Stimulated activated CD8-positive, alpha-beta memory T cell treated with anti-CD3 and anti-CD28 coated beads, Interleukin-12 subunit alpha, Interleukin-12 subunit beta, amount 100 ng/mL, for 4 hours (primary cell): ENCODE results near the gene LMF1.
"Not testable (repeated sequence)": the region's sequence is repeated elsewhere in the genome, so short reads cannot be mapped to it uniquely, and the experiment has no call there.

Source experiments
- DNase-seq: peaks from one replicate; pipeline ENCODE4 v3.0.0-alpha.2; 2020; ENCODE audit warnings: low read depth

Gene LMF1

DNA sequence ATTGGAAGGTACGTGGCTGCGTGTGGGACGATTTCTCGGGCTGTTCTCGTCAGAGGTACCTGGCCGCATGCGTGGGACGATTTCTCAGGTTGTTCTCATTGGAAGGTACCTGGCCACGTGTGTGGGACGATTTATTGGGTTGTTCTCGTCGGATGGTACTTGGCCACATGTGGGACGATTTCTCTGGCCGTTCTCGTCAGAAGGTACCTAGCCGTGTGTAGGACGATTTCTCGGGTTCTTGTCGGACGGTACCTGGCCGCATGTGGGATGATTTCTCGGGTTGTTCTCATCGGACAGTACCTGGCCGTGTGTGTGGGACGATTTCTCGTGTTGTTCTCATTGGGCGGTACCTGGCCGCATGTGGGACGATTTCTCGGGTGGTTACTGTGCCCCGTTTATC is 120.1 kb downstream of the LMF1 start:
- DNase-seq = no peak

DNA sequence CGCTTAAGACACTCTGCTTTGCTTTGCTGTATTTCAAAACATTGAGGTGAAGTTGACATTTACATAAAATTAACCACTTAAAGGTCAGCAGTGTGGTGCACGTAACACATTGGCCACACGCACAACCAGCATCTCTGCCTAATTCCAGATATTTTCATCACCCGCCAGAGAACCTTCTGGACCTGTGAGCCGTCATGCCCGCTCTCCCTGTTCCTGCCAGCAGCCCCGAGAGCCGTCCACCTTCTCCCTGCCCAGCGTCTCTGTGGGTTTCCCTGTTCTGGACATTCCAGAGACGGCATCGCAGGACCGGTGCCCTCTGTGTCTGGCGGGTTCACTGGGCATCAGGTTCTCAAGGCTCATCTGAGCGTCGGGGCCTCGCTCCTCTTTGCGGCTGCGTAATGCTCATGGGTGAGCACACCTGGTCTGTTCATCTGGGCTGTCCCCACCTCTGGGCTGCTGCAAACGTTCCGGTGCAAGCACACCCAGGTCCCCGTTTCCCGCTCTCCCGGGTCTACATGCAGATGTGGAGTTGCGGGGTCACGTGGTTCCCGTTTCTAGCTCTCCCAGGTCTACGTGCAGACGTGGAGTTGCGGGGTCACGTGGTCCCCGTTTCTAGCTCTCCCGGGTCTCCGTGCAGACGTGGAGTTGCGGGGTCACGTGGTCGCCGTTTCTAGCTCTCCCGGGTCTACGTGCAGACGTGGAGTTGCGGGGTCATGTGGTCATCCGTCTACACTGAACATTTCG is 122.1 kb downstream of the LMF1 start:
- DNase-seq = no peak

DNA sequence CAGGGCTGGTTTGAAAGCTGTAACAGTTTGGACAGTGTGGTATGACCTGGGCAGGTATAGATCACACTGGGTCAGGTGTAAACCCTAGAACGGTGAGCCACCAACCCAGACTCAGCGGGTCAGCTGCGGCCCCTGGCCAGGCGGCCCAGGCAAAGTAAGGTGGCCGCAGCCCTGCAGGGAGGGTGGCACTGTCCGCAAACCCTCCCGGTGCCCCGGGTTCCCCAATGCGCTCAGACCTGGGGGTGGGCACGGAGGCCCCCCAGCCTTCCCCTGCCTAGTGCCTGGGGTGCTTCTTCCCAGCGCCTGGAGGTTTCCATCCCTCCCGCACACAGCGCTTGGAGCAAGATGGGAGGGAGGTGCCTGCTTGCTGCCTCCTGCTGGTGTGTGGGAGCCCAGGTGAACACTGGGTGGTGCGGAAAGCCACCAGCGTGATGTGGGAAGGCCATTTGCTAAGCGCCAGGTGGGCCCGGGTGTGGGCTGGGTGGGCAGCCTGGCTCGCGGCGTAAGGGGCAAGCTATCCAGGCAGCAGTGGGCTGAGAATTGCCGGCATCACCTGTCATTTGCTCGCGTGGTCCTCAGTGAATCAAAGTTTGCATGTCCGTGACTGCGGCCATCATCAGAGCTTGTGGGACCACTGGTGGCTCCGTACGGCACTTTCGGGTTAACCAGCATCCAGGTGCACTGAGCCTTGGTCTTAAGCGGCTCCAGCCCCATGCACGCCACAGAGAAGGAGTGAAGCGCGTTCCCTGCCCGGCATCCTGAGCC is 122.9 kb downstream of the LMF1 start:
- no peak for DNase-seq

DNA sequence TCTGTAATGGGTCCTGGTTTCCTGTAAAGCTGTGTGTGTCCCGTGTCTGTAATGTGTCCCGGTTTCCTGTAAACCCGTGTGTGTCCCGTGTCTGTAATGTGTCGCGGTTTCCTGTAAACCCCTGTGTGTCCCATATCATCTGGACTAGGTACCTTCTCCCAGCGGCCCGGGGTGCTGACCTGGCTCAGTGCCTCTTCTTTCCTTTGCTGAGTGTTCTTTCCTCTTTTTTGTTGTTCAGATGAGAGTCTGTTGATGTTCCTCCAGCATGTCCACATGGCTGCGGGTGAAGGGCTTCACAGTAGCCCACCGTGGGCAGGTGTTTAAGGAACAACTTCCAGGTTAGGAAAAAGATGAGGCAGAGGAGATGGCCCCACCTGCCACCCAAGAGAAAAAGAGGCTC is 123.6 kb downstream of the LMF1 start:
- no peak for DNase-seq

DNA sequence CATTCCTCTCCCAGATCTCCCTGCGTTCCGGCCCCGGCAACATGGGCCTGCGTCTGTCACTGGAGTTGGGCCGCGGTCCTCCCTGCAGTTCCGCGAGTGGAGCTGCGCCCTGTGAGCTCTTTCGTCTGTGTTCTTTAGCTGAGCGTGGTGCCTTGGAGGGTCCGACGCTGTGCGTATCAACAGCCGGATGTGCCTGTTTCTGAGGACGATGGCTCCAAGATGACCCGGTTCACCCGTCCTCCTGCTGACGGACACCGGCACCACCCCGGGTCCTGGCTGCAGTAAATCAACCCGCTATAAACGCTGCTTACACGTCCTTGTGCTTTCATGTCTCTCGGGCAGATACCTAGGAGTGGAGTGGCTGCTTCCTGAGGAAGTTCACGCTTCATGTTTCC is 125.4 kb downstream of the LMF1 start:
- DNase-seq = no peak

DNA sequence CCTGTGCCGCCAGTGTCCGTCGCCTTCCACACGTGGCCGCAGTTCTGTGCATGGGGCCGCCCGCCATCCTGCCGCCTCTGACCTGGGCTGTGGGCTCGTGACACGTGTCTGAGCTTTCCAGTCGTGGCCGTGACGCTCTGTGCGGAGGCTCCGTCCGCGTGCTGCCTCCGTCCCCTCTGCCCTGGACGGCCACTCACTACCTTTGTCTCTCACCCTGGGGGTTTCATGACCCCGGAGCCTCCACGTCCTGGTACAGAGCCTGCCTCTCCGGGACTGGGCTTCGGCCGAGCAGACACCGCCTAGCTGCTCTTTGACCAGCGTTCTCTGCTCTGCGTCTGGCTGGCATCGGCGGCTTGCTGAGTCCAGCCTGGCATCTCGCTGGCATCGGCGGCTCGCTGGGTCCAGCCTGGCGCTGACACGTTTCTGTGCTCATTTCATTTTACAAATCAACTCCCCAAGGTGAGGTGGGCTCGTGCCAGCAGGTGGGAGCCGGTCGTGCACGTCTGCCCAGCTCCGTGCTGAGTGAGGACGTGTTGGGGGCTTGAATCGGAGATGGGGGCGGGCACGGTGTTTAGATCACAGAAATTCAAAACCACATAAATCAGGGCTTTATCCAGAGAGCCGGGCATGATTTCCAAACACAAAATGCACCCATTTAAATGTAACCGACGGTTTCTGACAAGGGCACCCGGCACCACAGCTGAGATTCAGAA is 126.0 kb downstream of the LMF1 start:
- DNase-seq = no peak

DNA sequence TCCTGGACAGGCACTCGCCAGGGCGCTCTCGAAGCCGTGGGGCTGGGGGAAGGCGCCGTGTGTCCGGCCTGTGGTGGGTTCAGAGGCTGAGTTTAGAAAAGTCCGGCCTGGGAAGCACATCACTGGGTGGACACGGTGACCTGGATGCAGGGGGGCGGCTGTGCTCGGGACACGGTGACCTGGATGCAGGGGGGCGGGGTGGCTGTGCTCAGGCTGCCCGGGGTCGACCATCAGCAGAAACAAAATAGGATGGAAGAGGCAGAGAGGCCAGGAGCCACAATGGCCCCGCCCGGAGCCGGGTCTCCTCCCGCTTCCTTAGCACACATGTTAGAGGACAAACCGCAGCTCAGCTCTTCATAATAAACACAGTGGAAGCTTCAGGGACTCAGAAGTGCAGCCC is 127.0 kb downstream of the LMF1 start:
- DNase-seq = no peak

DNA sequence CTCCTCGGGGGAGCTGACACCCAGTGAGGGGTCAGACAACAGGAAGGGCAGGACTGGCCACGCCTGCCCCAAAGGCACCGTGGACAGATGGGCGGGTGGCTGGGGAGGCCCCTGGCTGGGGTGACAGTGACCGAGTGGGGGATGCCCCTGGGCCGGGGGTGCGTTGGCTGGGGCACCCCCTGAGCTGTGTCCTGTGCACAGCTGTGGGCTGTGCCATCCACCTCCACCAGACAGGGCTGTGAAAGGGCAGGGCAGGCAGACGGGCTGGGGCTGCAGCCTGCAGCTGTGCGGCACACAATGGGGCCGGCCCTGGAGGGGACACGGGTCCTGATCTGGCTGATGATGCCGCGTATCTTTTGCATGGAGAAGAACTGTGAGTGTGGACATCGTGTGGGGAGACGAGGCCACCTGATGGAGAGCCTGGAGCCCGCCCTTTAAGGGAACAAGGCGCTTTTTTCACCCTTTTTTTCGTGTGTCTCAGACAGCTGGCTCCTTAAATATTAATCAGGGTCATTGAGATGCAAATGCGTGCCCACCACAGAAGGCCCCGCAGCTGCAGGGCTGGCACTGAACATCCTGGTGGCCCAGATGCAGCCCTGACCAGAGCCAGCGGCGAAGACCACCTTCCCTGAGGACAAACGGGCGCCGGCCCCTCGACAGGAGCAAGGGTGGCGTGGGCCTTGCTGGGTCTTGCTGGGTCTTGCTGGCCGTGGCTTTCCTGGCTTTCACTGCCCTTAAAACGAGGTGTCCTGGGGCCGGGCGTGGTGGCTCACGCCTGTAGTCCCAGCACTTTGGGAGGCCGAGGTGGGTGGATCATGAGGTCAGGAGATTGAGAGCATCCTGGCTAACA is 127.8 kb downstream of the LMF1 start:
- DNase-seq = no peak

DNA sequence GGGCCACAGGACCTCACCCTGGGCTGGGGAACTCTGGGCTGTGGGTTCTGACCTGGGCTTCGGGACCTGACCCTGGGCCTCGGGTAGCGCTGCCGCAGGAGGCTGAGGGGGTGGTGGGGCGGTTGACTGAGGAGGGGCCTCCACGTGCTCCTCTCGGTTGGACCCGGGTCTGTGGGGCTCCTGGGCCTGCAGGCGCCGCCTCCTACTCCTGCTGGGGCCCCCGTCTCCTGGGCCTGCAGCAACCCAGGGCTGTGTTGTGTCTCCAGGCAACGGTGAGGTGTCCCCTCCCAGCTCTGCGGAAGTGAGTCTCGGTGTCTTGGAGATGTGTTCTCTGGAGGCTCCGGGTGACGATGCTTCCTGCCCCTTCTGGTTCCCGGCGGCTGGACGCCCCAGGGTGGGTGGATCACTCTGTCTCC is 128.7 kb downstream of the LMF1 start:
- no peak for DNase-seq

DNA sequence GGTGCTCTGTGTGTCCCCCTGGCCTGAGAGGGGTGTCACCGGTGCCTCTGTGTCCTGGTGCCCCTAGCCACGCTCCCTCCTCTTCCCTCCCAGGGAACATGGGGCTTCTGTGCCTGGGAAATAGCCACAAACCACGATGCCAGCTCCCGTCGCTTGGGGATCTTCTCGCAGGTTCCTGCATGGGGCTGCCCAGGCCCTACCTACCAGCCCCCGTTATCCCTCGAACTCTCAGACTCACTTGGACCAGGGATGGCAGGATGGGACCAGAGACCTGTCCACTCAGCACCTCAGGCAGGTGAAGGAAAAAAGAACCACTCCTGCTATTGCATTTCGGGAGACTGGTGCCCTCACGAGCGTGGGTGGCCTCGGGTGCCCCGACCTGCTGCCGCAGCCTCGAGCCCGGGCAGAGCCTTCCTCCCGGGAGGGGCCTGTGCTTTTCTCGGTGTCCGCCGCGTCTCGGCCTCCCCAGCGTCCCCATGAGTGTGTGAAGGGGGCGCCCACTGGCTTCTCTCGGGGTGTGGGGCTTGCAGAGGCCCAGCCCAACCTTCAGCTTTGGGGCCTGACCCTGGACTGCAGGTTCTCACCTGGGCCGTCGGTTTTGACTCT is 129.2 kb downstream of the LMF1 start:
- DNase-seq = no peak

DNA sequence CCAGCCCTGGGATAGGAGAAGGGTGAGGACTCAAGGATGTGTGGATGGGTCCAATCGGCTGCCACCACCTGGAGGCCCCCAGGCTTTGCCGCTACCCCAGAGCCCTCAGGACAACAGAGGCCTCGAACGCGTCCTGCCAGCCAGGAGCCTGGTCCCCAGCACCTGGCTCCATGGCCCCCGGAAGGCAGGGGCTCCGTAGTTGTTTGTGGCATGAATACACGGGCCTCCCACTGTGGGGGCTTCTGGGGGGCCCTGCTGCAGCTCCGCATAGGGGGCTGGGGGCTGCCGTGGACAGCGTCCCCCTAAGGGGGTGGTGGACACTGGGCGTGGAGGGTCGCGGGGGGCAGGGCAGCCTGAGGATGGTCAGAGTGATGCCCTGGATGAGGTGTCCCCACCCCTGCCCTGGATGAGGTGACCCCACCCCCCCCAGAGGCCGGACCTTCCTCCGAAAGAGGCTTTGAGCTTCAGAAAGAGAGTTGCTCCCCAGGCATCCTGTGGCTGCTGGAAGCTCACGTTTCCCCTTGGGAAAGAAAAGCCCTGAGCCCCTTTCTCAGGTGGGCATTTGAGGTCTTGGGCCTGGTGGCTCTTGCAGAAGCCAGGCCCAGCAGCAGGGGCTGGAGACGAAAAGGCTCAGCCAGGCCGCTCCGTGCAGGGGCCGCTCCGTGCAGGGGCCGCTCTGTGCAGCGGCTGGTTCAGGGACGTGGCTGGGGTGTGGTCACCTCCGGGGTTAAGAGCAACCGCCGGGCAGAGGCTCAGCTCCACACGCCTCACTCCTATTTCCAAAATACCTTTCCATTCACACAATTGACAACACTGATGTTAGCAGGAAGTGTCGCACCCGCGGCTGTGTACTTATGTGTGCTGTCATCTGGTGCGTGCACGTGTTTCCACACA is 130.0 kb downstream of the LMF1 start:
- DNase-seq = no peak

DNA sequence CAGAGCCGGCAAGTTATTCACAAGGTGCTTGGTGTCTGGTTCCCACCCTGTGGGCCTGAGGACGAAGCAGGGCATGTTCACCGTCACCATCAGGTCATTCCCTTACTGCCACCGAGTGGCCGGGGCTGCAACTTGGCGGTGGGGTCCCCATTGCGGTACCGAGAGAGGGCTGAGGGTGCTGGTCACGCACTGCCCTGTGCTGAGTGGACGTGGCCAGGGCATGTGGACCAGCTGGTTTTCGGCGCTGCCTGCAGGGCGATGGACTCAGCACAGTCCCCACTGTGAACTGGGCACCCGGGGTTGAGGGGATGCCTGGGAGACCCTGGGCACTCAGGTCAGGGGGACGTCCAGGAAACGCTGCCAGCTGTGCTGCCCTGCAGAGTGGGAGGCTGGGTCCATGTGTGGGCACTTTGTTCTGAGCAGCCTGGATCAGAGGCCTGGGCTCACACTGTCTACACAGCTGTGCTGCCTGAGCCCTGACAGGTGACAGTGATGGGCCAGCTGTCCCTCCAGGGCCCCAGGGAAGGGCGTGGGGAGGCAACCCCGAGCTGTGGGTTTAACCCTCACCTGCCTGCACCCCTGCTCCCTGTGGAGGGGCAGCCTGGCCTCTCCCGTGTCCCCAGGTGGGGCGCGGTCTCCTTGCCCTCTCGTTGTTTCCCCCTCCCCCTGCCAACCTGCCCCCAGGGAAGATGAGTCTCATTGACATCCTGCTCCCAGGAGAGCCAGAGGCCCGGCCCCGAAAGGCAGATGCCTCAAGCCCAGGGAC is 131.0 kb downstream of the LMF1 start:
- no peak for DNase-seq

DNA sequence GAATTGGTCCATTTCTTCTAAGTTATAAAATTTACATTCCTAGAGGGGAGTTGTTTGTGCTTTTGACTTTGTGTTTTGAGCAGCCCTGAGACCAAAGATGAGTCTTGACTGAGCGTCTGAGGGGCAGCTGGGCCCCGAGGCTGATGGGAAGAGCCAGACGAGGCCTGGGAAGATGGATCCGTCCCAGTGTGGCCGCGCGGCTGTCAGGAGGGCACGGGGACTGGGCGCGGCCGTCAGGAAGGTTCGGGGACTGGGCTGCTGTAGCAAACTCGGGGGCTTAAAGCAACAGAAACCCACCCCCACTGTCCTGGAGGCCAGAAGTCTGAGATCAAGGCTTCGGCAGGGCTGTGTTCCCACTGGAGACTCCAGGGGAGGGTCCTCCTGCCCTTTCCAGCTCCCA is 132.0 kb downstream of the LMF1 start:
- DNase-seq = no peak

DNA sequence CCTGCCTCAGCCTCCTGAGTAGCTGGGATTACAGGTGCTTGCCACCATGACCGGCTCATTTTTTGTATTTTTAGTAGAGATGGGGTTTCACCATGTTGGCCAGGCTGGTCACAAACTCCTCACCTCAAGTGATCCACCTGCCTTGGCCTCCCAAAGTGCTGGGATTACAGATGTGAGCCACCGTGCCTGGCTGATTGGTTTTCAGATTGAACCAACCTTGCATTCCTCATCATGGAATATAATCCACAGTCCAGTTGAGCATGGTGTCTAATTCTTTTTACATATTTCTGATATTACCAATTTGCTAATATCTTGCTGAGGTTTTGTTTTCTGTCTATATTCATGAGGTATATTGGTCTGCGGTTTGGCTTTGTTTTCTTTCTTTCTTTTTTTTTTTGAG is 134.0 kb downstream of the LMF1 start:
- not testable (repeated sequence) for DNase-seq

DNA sequence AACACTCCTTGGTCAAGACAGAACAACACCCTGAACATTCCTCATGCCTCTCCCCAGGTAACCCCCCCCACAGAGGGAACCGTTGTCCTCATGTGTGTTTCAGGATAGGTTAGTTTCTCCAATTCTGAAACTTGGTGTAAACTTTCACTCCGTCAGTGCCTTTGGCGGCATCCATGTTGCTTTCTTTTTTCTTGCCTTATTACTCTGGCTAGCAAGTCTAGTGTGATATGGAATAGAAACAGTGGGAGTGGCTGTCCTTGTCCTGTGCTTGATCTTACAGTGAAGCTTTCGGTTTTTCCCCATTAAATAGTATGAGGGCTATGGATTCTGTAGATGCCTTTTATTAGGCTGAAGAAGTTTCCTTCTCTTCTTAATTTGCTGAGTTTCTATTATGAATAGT is 134.6 kb downstream of the LMF1 start:
- DNase-seq = no peak

DNA sequence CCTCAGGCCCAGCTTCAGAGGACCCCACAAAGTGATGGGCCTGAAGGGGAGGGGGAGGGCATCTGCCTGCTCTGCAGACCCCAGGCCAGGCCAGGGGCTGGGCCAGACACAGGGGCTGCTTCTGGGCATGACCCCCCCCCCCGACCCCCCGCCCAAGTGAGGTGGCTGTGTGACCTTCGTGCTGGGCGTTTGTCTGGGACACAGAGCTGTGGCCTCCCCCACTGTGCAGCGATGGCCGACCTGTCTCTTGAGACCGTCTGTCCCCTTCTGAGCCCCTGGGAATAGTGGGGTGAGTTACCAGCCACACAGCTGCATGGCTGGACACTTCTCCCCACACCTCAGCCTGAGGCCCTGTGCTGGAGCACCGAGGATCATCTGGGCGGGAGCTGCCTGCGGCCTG is 135.4 kb downstream of the LMF1 start:
- no peak for DNase-seq

DNA sequence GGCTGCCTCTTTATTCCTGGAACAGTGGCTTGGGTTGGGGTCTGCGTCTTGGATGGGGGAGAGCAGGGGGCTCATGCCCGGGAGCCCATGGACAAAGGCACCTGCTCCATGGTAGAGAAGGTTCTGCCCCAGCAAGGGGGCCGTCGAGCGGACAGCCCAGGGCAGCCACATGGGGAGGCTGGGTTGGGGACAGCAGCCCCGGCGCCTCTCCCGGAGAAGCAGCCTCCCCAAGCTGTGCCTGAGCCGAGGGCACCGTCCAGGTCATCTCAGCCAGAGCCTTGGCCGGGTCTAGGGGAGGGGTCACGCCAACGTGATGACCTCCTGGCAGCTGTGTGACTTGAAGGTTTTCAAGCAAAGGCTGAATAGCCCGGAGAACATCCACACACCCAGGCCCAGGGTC is 137.4 kb downstream of the LMF1 start:
- no peak for DNase-seq

DNA sequence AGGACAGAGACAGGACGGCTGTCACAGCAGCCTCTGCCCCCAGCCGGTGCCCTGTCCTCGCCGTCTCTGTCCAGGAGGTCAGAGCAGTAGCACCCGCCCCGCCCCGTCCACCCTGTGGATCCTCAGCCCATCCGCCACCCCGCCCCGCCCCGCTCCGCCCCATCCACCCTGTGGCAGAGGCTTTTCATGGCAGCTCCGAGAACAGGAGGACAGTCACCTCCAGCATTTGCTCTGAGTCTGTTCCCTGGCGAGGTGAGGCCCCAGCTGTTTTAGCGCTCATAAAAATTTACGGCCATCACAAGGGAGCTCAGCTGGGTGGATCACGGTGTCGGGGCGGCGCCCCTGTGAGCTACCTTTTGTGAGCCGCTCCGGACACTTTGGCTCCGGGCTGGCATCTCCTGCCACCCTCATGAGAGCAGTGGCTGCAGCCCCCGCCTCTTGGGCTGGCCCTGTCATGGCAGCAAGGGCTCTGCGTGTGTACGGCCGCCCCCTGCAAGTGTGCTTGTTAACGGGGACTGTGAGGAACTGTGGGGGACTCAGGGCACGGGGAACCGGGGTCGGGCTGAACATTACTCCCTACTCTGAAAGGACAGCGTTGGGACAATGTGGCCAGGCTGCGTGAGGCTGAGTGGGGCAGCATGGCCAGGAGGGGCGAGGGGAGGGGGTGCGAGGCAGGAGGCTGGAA is 138.0 kb downstream of the LMF1 start:
- no peak for DNase-seq
